ENCODE data around the gene GDAP1L1.

- TF ChIP-seq CTCF (conservative IDR thresholded peaks at IDR 0.05; ENCODE audit: low read depth, low read length) (no peak), EZH2 (IDR thresholded peaks at IDR 0.05; ENCODE audit: borderline replicate concordance, low read depth, low read length, poor library complexity, severe bottlenecking) (no peak)
Measured at GRCh38 chr20:44210406-44211176, 36.5 kb upstream of the GDAP1L1 start, which contains the start of gene OSER1.

All from A673 (cell line).